CD4-positive, alpha-beta T cell treated with Interleukin-1 beta for 1 hour (primary cell): ENCODE results near the gene ZNF560.

ENCODE experiments used
- DNase-seq, 2 donors: peaks; one replicate each; pipeline ENCODE4 v3.0.0-alpha.2; 2020 to 2022

Gene ZNF560

GRCh38 chr19:9435279-9436268, 62.8 kb downstream of the ZNF560 start, which contains the start of gene ZNF266:
Gene ZNF266 (minus strand): TSS chr19:9435573. CDS start chr19:9420089, 15,484 bp downstream.
- peak; percentile 91 to 93 for DNase-seq

- DNase-seq, result peak; percentile 30 to 52
Observed at GRCh38 chr19:9431475-9431874, 66.9 kb downstream of the ZNF560 start.

GRCh38 chr19:9430444-9430843, 68.0 kb downstream of the ZNF560 start:
- DNase-seq, result no peak

GRCh38 chr19:9427941-9428340, 70.5 kb downstream of the ZNF560 start:
- DNase-seq, result no peak
